ENCODE measurements around the gene CDC42BPA.

- TF ChIP-seq EP300 (IDR thresholded peaks at IDR 0.05) = no peak
- no peak for TF ChIP-seq RFX5 (IDR thresholded peaks at IDR 0.05)
- no peak for TF ChIP-seq SMC3 (IDR thresholded peaks at IDR 0.05)
- no peak for TF ChIP-seq POLR2A (IDR thresholded peaks at IDR 0.05; ENCODE audit: low read length)
- TF ChIP-seq, protein P1, sequence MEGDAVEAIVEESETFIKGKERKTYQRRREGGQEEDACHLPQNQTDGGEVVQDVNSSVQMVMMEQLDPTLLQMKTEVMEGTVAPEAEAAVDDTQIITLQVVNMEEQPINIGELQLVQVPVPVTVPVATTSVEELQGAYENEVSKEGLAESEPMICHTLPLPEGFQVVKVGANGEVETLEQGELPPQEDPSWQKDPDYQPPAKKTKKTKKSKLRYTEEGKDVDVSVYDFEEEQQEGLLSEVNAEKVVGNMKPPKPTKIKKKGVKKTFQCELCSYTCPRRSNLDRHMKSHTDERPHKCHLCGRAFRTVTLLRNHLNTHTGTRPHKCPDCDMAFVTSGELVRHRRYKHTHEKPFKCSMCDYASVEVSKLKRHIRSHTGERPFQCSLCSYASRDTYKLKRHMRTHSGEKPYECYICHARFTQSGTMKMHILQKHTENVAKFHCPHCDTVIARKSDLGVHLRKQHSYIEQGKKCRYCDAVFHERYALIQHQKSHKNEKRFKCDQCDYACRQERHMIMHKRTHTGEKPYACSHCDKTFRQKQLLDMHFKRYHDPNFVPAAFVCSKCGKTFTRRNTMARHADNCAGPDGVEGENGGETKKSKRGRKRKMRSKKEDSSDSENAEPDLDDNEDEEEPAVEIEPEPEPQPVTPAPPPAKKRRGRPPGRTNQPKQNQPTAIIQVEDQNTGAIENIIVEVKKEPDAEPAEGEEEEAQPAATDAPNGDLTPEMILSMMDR (IDR thresholded peaks at IDR 0.05) = no peak
Measured at GRCh38 chr1:226951286-226952117, 366.8 kb downstream of the CDC42BPA start.
